Activated naive CD8-positive, alpha-beta T cell treated with anti-CD3 and anti-CD28 coated beads, Interleukin-2, amount 50 U/mL, for 24 hours (primary cell): ENCODE measurements around the gene BRD9.
"Not testable (repeated sequence)": the region's sequence is repeated elsewhere in the genome, so short reads cannot be mapped to it uniquely, and the experiment has no call there.

ENCODE experiments used
- ATAC-seq: fragments of 150-1000 bp; cut with Tn5 transposase; one replicate; pipeline ENCODE4 v1.10.0; 2021
- DNase-seq: peaks from one replicate; pipeline ENCODE4 v3.0.0; 2021
- H3K27ac Mint-ChIP-seq: one replicate; pipeline ENCODE4 v1.8.0; 2021; ENCODE audit warnings: mild to moderate bottlenecking, mixed read lengths
- H3K27me3 Mint-ChIP-seq: one replicate; pipeline ENCODE4 v1.8.0; 2021; ENCODE audit warnings: mixed read lengths
- H3K36me3 Mint-ChIP-seq: one replicate; pipeline ENCODE4 v1.8.0; 2021; ENCODE audit warnings: low read depth, mixed read lengths
- H3K4me1 Mint-ChIP-seq: one replicate; pipeline ENCODE4 v1.8.0; 2021; ENCODE audit warnings: mixed read lengths
- H3K4me3 Mint-ChIP-seq: one replicate; pipeline ENCODE4 v1.8.0; 2021; ENCODE audit warnings: mild to moderate bottlenecking, moderate library complexity, mixed read lengths
- H3K9me3 Mint-ChIP-seq: one replicate; pipeline ENCODE4 v1.8.0; 2021; ENCODE audit warnings: mixed read lengths

Gene BRD9

GRCh38 chr5:930866-931265 lies 38.3 kb upstream of the BRD9 start:
- no peak for DNase-seq
- H3K4me1 Mint-ChIP-seq: peaks cover 35% of the 10 kb centered on the region
- H3K36me3 Mint-ChIP-seq: no peaks in the 10 kb centered on the region
- H3K4me3 Mint-ChIP-seq: no peak overlapping the region
- no peak for ATAC-seq
- no peak overlapping the region for H3K27ac Mint-ChIP-seq
- H3K27me3 Mint-ChIP-seq: peaks cover 24% of the 10 kb centered on the region
- H3K9me3 Mint-ChIP-seq: no peaks in the 10 kb centered on the region

GRCh38 chr5:929596-929995 lies 37.0 kb upstream of the BRD9 start:
- Mint-ChIP-seq H3K27ac (no peak overlapping the region), H3K27me3 (peaks cover 36% of the 10 kb centered on the region), H3K36me3 (no peaks in the 10 kb centered on the region)

GRCh38 chr5:929182-929581 lies 36.6 kb upstream of the BRD9 start:
- peaks cover 36% of the 10 kb centered on the region for H3K27me3 Mint-ChIP-seq

More at GRCh38 chr5:929596-929995, 37.0 kb upstream of the BRD9 start:
- Mint-ChIP-seq H3K4me3 (no peak overlapping the region), H3K4me1 (peaks cover 35% of the 10 kb centered on the region), H3K9me3 (no peaks in the 10 kb centered on the region)
- DNase-seq (no peak), ATAC-seq (no peak)

GRCh38 chr5:927172-928015 lies 34.8 kb upstream of the BRD9 start:
- ATAC-seq (no peak), DNase-seq (no peak)
- H3K4me1 Mint-ChIP-seq: peaks cover 32% of the 10 kb centered on the region
- no peak overlapping the region for H3K27ac Mint-ChIP-seq
- no peaks in the 10 kb centered on the region for H3K36me3 Mint-ChIP-seq
- H3K27me3 Mint-ChIP-seq: peaks cover 36% of the 10 kb centered on the region
- H3K9me3 Mint-ChIP-seq: no peaks in the 10 kb centered on the region
- no peak overlapping the region for H3K4me3 Mint-ChIP-seq

More at GRCh38 chr5:929182-929581, 36.6 kb upstream of the BRD9 start:
- not testable (repeated sequence) for H3K27ac Mint-ChIP-seq, ATAC-seq, H3K36me3 Mint-ChIP-seq, DNase-seq, H3K9me3 Mint-ChIP-seq, H3K4me3 Mint-ChIP-seq
- peaks cover 38% of the 10 kb centered on the region for H3K4me1 Mint-ChIP-seq

- Mint-ChIP-seq H3K36me3 (no peaks in the 10 kb centered on the region), H3K27me3 (peaks cover 36% of the 10 kb centered on the region), H3K4me1 (peaks cover 28% of the 10 kb centered on the region), H3K4me3 (no peak overlapping the region), H3K27ac (no peak overlapping the region), H3K9me3 (no peaks in the 10 kb centered on the region)
- DNase-seq: peak; percentile 38
- peak; percentile 59 for ATAC-seq
These were observed 34.0 kb upstream of the BRD9 start for GRCh38 chr5:926417-927171.

GRCh38 chr5:923281-923873 lies 30.8 kb upstream of the BRD9 start:
- H3K27ac Mint-ChIP-seq: no peak overlapping the region
- no peaks in the 10 kb centered on the region for H3K9me3 Mint-ChIP-seq
- peaks cover 28% of the 10 kb centered on the region for H3K4me1 Mint-ChIP-seq
- peaks cover 7% of the 10 kb centered on the region for H3K36me3 Mint-ChIP-seq
- peaks cover 29% of the 10 kb centered on the region for H3K27me3 Mint-ChIP-seq
- ATAC-seq: peak; percentile 92
- no peak overlapping the region for H3K4me3 Mint-ChIP-seq
- peak; percentile 83 for DNase-seq

GRCh38 chr5:922436-923280 lies 30.1 kb upstream of the BRD9 start:
- H3K9me3 Mint-ChIP-seq: no peaks in the 10 kb centered on the region
- H3K4me3 Mint-ChIP-seq: no peak overlapping the region
- DNase-seq (no peak), ATAC-seq (no peak)
- peaks cover 28% of the 10 kb centered on the region for H3K4me1 Mint-ChIP-seq
- peaks cover 24% of the 10 kb centered on the region for H3K27me3 Mint-ChIP-seq
- H3K27ac Mint-ChIP-seq: no peak overlapping the region
- peaks cover 11% of the 10 kb centered on the region for H3K36me3 Mint-ChIP-seq

GRCh38 chr5:921456-922435 lies 29.1 kb upstream of the BRD9 start:
- Mint-ChIP-seq H3K27me3 (peaks cover 20% of the 10 kb centered on the region), H3K27ac (no peak overlapping the region), H3K4me3 (no peak overlapping the region)

GRCh38 chr5:920321-920720 lies 27.7 kb upstream of the BRD9 start:
- no peak for ATAC-seq
- no peaks in the 10 kb centered on the region for H3K9me3 Mint-ChIP-seq
- H3K4me1 Mint-ChIP-seq: peaks cover 18% of the 10 kb centered on the region
- peaks cover 7% of the 10 kb centered on the region for H3K27me3 Mint-ChIP-seq
- H3K27ac Mint-ChIP-seq: no peak overlapping the region
- no peak for DNase-seq
- no peak overlapping the region for H3K4me3 Mint-ChIP-seq
- peaks cover 16% of the 10 kb centered on the region for H3K36me3 Mint-ChIP-seq

More at GRCh38 chr5:921456-922435, 29.1 kb upstream of the BRD9 start:
- no peak for DNase-seq
- Mint-ChIP-seq H3K36me3 (peaks cover 16% of the 10 kb centered on the region), H3K9me3 (no peaks in the 10 kb centered on the region), H3K4me1 (peaks cover 25% of the 10 kb centered on the region)
- no peak for ATAC-seq

- DNase-seq (no peak), ATAC-seq (no peak)
- peaks cover 10% of the 10 kb centered on the region for H3K4me1 Mint-ChIP-seq
- no peak overlapping the region for H3K27ac Mint-ChIP-seq
- H3K36me3 Mint-ChIP-seq: peaks cover 21% of the 10 kb centered on the region
- H3K9me3 Mint-ChIP-seq: no peaks in the 10 kb centered on the region
- no peaks in the 10 kb centered on the region for H3K27me3 Mint-ChIP-seq
- no peak overlapping the region for H3K4me3 Mint-ChIP-seq
These were observed 26.9 kb upstream of the BRD9 start for GRCh38 chr5:919356-920000.

- peaks cover 29% of the 10 kb centered on the region for H3K36me3 Mint-ChIP-seq
- H3K9me3 Mint-ChIP-seq, H3K27me3 Mint-ChIP-seq, DNase-seq, H3K4me1 Mint-ChIP-seq, H3K4me3 Mint-ChIP-seq, H3K27ac Mint-ChIP-seq, ATAC-seq: not testable (repeated sequence)
These were observed 26.1 kb upstream of the BRD9 start for GRCh38 chr5:918717-919116.

GRCh38 chr5:916441-917293 lies 24.1 kb upstream of the BRD9 start:
- peaks cover 49% of the 10 kb centered on the region for H3K36me3 Mint-ChIP-seq
- H3K4me3 Mint-ChIP-seq: no peak overlapping the region
- no peak overlapping the region for H3K27ac Mint-ChIP-seq
- DNase-seq (no peak), ATAC-seq (no peak)
- H3K4me1 Mint-ChIP-seq: peaks cover 21% of the 10 kb centered on the region
- peaks cover 3% of the 10 kb centered on the region for H3K27me3 Mint-ChIP-seq
- H3K9me3 Mint-ChIP-seq: no peaks in the 10 kb centered on the region
